NCI-H345 treated with DMSO at 0.1 percent for 48 hours (cell line): ENCODE measurements around the gene PRPF38B.
"Not testable (repeated sequence)": the region's sequence is repeated elsewhere in the genome, so short reads cannot be mapped to it uniquely, and the experiment has no call there.

Experiments used
- DNase-seq: peaks from one replicate; lab custom pipeline; 2025; ENCODE audit not compliant: unreplicated experiment; lab: John Stamatoyannopoulos, UW

PRPF38B gene

DNA sequence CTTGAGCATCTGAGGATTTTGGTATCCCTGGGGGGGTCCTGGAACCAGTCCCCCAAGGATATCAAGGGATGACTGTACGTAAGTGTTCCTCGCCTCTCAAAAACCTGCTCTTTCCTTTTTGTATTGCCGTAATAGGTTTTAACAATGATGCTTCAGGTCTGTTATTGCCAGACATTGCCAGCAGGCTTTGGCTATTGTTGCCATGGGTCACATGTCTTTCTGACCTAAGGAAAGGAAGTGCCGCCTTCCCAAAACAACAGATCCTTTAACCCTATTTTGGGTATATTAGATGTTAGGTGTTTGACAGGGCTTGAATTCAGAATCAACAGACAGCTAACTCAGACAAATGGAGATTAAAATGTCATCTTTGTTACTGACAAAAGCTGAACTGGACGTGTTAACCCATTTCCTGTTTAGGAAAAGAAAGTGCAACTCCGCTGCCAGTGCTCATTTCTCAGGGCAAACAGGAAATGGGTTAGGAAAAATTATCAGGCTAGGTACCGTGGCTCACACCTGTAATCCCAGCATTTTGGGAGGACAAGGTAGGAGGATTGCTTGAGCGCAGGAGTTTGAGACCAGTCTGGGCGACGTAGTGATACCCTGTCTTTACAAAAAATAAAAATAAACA is 12.4 kb upstream of the PRPF38B start:
- DNase-seq, result no peak

DNA sequence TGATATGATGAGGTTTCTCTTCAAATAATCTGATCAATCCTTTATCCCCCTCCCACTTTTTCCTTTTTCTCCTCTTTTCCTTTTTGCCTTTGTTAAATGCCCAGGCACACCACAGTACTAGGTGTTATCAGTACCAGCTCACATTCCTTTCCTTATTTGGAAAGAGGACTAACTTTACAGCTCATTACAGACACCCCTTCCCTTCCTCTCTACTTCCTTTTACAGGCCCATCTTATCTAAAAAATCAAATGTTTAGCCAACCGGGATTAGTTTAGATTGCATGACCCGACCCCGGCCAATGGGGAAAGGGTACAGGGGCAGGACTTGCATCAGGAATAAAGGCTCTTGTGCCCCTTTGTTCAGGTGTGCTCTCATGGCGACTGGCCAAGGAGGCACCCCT is 10.4 kb upstream of the PRPF38B start:
- DNase-seq, result not testable (repeated sequence)

DNA sequence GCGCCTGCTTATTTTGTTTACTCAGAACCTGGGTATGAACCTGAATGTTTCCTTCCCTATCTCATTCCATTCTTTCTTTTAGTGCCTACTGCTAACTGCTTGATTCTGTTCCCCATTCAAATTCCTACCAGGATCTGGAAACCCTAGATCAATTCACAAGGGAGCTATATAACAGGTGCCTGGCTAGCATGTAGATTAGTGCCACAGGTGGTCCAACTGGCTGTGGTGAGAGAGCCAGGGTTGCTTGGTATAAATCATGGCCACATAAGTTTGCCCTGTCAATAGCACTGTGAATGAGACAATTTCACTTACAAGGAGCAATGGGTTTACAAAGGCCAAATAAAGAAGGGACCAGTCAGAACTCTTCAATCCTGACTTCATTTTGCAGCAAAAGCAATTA is 6.6 kb upstream of the PRPF38B start:
- no peak for DNase-seq

DNA sequence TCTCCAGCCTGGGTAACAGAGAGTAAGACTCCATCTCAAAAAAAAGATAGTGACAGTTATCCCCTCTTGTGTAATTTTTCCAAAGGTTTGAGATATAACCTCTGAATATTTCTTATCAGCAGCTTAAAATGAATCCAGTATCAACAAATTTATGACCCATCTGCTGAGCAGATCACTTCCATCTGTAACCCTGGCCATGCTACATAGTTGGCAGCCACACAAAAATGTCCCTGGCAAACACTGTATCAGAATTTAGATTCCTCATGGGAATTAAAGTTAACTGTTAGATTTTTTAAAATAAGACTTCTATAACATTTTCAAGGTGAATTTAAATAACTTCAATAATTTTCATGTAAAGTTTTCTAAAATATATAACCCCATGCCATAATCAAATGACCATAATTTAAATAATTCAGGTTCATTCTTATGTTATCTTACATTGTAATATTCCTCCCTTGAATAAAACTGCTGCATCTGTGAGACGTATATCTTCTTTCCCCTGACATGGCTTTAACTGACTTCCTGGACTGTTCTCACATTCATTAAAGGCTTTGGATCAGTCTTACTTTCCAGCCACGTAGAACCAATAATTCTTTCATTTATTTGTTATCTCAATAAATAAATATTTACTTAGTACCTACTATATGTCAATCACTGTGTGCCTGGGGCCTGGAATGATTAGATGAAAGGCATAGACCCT is 5.3 kb upstream of the PRPF38B start:
- no peak for DNase-seq

DNA sequence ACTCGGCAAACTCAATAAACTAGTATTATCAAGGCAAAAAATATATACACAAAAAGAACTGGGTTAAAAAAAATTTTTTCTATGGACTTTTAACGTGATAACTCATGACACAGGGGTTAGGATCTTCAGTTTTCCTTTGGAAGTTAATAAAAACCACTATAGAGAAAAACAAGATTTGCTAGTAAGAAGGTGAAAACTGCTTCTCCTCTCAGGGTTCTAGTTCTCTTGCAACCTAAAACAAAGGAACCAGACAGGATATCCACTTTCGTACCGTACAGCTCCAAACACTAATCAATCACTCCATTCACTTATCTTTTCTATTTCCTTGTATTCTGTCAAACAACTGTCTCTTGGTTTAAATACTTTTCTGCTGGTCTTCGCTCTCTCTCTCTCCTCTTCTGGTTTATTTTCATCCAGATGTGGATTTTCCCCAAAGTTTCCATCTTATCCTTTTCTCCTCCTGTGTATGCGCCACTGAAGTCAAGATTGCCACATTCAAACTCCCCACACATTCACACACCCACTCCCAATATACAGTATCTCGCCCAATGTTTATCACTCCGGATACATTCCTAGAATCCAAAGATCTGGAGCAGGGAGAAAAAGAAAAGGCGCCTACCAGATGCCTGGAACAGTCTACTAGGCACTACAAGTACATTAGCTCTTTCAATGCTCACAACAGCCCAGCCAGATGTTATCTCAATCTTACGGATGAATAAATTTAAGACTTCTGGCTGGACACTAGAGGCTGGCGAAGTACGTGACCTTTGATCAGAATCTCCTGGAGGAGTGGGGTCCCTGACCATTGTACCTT is 775 bp upstream of the PRPF38B start:
- DNase-seq, result no peak

DNA sequence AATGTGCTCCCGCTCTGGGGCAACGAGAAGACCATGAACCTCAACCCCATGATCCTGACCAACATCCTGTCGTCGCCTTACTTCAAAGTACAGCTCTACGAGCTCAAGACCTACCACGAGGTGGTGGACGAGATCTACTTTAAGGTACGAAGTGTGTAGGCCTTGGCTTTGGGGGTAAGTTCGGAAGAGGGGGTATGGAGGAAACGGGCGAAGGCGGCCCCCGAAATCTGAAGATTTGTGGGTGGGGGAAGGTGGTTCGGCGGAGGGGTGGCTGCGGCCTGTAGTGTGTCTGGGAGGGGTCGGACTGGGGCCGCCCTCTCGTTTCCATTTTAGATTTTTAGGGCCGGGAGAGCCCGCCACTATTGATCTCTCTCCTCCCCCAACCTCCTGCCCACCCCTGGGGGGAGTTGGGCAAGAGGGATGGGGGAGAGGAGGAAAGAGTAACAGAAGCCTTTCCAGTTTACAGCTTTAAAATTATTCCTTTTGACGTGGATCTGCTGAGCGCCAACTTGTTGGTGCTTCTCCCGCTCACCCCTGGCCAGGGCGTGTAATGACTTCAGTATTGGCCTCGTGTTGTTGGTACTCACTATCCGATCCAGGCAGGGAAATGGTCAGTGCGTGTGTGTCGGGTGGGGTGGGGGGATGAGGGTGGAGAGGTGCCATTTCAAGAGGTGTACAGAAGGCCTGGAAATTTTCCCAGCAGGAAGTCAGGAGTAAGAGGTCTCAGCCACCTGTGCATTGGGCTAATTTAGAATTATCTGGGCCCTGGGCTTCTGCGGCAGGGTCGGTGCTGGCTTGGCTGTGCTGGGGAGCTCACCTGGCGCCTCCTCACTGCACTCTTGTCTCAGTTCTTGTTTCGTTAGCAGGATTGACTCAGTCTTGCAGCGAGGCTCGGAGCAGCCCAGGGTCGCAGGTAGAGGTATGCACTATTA is 880 bp downstream of the PRPF38B start:
- DNase-seq, result peak; percentile 15

DNA sequence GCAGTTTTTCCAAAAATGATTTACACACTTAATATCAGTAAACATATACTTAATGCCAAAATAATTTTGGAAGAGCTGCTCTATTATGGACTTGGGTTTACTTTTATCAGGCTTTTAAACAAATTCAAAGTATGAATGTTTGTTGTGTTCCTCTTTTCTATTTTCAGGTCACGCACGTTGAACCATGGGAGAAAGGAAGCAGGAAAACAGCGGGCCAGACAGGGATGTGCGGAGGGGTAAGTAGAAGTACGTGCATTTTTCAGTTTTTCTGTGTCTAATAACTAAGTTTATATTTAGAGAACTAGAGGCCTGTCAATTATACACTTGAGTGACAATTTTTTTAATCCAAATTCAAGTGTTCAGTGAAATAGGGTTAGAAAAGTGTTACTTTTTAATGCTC is 3.4 kb downstream of the PRPF38B start:
- DNase-seq, result no peak

DNA sequence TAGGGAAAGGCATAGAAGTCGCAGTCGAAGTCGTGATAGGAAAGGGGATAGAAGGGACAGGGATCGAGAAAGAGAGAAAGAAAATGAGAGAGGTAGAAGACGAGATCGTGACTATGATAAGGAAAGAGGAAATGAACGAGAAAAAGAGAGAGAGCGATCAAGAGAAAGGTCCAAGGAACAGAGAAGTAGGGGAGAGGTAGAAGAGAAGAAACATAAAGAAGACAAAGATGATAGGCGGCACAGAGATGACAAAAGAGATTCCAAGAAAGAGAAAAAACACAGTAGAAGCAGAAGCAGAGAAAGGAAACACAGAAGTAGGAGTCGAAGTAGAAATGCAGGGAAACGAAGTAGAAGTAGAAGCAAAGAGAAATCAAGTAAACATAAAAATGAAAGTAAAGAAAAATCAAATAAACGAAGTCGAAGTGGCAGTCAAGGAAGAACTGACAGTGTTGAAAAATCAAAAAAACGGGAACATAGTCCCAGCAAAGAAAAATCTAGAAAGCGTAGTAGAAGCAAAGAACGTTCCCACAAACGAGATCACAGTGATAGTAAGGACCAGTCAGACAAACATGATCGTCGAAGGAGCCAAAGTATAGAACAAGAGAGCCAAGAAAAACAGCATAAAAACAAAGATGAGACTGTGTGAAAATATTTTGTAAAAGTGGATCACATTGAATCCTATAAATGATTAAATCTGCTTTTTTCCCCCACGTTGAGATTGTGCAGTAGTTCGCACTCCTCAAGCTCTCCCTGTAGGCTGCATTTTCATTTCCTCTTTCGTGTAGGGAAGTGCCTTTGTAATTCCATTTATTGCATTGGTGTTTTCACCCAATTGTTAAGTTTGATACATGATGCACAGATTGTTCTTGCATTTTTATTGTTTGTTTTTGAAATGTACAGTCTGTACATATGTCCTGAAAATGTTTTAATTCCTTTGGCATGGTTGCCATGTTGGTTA is 7.5 kb downstream of the PRPF38B start:
- DNase-seq, result no peak

DNA sequence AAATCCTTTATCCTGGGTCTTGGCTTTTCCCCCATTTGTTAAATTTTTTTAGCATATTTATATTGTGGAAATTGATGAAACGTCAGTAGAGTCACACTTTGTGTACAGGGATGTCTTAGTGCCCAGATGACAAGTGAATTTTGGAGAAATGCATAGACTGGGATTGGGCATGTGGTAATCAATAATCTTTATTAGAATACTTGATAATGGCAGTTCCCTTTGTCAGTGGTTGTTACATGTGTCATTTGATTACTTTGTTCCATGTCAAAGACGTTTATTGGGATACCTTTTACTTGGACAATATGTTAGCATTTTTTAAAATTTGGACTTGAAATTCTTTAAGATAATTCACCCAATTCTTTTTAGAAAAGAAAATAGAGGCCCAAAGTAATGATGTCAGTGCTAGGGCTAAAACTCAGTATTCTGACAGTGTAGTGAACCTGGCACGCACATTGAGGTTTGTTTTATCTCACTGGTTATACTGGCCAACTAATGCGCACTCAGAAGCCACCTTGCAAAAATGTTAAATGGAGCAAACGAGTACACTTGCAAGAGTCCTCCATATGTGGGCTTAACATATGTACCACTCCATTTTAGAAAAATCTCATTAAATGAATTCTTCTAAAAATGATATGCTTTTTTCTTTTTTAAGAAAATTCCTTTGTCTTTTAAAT is 9.2 kb downstream of the PRPF38B start:
- DNase-seq, result no peak

DNA sequence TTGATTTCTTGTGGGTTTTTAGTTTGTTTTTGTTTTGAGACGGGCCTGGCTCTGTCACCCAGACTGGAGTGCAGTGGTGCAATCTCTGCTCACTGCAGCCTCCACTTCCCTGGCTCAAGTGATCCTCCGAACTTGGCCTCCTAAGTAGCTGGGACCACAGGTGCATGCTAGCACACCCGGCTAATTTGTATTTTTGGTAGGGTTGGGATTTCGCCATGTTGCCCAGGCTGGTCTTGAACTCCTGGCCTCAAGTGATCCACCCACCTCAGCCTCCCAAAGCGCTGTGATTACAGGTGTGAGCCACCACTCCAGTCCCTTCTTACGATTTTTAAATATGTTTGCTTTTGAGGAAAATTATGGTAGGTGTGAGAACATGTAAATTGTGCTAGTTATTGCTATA is 10.0 kb downstream of the PRPF38B start:
- DNase-seq, result not testable (repeated sequence)

DNA sequence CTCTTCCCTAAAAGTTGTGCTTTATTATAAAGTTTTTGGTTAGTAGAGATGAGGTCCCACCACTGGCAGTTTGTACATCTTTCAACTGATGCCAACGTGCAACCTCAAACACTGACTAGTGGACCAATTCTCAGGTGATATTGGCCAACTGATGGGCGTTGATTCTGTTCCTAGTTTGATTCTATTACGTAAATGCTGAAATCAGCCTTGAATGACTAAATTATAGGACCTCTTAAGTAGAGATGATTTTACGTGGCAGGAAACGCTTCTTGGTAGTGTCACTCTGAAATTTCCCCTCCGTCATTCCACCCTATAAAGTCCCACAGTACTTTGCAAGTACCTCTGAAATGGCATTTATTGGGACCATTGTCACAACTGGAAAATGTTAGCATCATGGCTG is 11.8 kb downstream of the PRPF38B start:
- no peak for DNase-seq

DNA sequence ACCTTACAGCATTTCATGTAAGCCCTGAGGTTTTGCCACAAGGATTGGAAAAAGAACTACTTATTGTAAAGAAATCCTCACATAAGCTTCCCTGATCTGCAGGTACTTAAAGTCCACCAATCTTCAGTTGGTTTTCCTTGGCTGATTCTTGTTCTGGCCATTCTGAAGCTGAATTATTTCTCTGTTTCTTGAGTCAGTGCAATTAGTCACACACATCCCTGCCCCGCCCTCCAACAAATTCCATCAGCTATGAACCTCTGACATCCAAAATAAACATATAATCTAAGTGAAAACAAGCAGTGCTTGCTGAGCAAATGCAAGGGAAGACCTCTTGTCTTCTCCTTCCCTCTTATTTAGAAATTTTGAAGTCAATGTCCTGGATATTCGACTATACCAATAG is 12.4 kb downstream of the PRPF38B start:
- DNase-seq, result no peak

DNA sequence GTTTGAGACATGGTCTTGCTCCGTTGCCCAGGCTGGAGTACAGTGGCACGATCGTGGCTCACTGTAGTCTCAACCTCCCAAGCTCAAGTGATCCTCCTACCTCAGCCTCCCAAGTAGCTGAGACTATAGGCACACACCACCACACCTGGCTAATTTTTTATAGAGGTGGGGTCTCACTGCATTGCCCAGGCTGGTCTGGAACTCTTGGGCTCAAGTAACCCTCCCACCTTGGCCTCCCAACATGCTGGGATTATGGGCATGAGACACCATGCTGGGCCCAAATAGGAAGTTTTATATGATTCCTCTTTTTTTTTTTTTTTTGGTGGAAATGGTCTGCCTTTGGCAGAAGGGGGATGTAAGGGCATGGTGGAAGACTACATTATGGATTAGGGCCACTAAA is 14.5 kb downstream of the PRPF38B start:
- no peak for DNase-seq

DNA sequence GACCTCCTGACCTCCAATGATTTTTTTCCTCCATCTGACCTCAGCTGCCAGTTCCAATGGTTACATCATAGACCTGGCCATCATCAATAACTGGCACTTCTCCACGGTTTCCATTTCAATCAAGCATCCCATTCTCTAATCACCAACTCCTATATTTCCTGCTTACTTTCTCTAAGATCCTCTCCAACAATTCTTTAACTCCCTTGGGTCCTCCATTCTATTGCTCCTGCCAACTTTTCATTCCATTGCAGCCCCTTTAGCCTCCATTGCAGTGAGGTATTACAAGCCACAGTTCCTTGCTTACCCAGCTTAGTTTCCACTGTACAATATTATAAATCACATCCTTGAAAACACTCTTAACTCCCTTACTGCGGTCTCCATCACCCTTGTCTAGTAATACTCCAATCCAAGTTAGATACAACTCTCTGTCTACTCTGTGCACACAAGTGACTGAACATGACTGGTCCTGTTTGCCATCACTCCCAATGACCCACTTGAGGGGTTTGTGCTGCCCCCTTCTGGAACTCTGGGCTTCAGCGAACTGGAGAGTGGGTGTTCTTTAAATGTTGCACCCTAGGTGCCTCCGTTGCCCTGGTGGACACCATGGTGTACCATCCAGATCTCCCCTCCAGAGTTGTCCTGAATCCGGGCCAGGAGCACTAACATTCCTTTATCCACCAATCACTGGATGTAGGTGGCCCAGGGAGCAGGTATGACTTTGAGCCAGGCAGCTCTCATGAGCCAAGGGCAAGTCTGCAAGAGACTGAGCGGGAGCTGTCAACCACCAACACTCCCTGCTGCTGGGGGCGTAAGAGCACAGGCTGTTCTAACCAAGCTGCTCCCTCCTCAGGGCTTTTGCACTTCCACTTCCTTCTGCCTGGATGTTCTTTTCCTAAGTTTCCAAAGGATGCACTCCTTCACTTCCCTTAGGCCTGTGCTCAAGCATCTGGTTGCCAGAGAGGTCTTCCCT is 16.9 kb downstream of the PRPF38B start:
- no peak for DNase-seq

DNA sequence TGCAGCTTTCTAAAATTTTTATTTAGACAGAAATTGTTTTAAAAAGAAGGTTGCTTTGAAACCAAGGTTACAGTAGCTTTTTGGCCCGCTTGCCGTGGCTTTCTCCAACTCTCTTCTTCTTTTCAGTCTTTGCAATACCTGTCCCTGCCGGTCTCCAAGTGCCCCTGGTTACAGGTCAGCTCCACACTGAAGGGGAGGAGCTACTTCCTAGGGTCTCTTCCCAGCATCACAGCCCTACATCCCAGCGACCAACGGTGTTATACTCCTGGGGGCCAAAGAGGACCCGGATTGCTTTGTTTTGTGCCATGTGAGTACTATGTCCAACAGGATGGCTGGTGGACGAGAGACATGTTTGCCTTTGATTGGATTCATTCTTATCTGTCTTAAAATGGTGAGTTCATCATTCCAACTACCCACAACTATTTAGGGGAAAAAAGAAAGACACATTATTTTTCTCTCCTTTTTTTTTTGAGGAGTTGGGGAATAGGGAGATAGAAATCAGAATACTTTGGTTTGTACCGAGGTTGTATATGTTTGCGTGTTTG is 20.6 kb downstream of the PRPF38B start, which contains the start of gene FNDC7:
Gene FNDC7, plus strand, starts transcription at position 303 of the 545 bp plus-strand sequence. Its CDS starts 26 bp downstream, at position 329.
- no peak for DNase-seq

DNA sequence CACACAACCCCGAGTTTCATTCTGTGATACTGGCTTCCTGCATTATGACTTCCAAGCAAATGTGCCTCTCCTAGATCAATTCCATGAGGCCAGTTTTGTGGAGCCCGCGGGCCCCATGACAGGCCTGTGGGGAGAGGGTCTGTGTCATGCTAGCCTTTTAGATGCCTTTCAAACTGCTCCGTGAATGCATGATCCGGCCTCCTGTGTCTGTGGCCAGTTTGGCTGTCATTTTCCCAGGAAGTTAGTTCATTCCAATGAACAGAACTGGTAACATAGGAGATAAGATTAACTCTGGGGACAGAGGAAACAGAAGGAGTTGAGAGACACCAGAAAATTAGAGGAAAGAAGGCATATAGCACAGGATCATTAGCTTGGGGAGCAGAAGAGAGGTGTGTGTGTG is 23.8 kb downstream of the PRPF38B start:
- DNase-seq, result no peak

DNA sequence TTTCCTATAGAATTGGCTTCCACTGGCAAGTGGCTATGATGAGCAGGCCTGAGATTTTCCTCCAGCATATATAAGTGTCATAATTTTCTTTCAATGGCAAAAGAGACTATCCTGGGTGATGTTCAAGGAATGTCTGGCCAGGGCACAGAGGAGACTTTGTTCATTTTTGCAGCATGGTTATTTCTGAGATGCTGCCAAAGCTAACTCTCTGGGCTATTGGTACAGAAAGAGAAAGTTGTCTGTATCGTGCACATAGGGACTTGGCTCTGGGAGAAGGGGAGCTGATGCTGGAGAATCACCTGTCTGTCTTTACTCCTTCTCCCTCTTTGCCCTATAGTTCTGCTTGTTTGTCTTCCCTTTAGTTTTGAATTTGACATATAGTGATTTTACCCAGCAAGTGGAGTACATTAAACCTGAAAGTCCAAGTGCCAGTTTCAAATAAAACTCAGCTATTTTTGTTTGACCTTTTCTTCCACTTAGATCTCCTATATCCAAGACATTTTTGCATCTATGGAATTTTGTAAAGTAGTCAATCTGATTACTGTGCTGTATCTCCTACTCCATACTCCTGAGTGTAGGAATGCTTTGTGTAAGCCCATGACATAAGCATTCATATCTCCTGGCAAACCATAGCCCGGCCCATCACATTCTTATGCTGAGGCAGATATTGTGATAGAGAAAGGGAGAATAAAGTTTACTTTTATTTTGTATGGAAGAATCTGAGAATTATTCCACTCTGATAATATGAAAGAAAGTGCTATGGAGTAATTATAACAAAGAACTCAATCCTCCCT is 24.5 kb downstream of the PRPF38B start:
- DNase-seq, result no peak
